K562 (cell line): ENCODE data around the gene DNER. TPM values are rescaled to one million over a fixed set of nuclear protein-coding genes. Genes with fewer than 3 reads are reported as not detected.

Experiments used
- ATAC-seq: fragments of 200-7000 bp; cut with Tn5 transposase; 3 replicates; pipeline ENCODE4 v1.9.1; 2020; ENCODE audit warnings: moderate library complexity
- BruUV-seq: library from RNA; stranded (reverse); fragments of 400-500 nt; replicated peaks from 2 replicates; lab custom pipeline; 2021; lab: Mats Ljungman, UMichigan
- CTCF ChIA-PET: fragments of 300-600 bp; formaldehyde crosslinking; extraction: SDS; loops from one replicate; lab custom pipeline; 2021; ENCODE audit warnings: low intra/inter-chr PET ratio; lab: Yijun Ruan, JAX
- POLR2A ChIA-PET: fragments of 300-600, 350-650 bp; sonication (Branson Sonifier 250); formaldehyde crosslinking; extraction: SDS; loops from one replicate; lab custom pipeline; 2021; ENCODE audit warnings: antibody characterized with exemption, inconsistent platforms; lab: Yijun Ruan, JAX
- DNase-seq, 4 experiments: peaks; one replicate each; pipeline versions ENCODE4 v3.0.0 to v3.0.0-alpha.2; 2011 to 2018; ENCODE audit warnings: low spot score in 3 of 4, mixed read lengths in 3 of 4; ENCODE audit errors: extremely low read depth in 1 of 4
- FAIRE-seq: peaks from 2 replicates; lab custom pipeline; 2011; peaks lifted over from hg19 to GRCh38; lab: Jason Lieb, UNC
- H2AFZ ChIP-seq: 2 replicates; pipeline ENCODE4 v1.6.0; 2011; ENCODE audit warnings: low read depth, low read length, control low read depth, inconsistent platforms
- H3K27ac ChIP-seq: fragments of 200-600 bp; 3 replicates; pipeline ENCODE4 v1.8.0; 2011; ENCODE audit warnings: low read depth, mild to moderate bottlenecking, control low read depth, inconsistent platforms, low read length, moderate library complexity, mixed read lengths; ENCODE audit errors: extremely low read depth
- H3K27me3 ChIP-seq, 2 experiments: fragments of 300-600 bp in 1 of 2; 2 replicates in 1 of 2; 3 replicates in 1 of 2; pipeline versions ENCODE4 v1.6.0 to v1.8.0; 2011; ENCODE audit warnings: inconsistent platforms in 2 of 2, low read length in 2 of 2, mild to moderate bottlenecking in 1 of 2, mixed read lengths in 1 of 2, moderate library complexity in 1 of 2; ENCODE audit not compliant: control insufficient read depth in 2 of 2, insufficient read depth in 2 of 2
- H3K36me3 ChIP-seq: fragments of 300-600 bp; 3 replicates; pipeline ENCODE4 v1.8.0; 2011; ENCODE audit warnings: mild to moderate bottlenecking, low read length, inconsistent platforms; ENCODE audit not compliant: control insufficient read depth, insufficient read depth
- H3K4me1 ChIP-seq, 2 experiments: fragments of 200-600 bp in 1 of 2; replicated peaks in 1 of 2; 2 replicates in 1 of 2; 3 replicates in 1 of 2; pipeline versions ENCODE4 v1.5.1 to v1.8.0; 2011; ENCODE audit warnings: inconsistent platforms in 2 of 2, low read length in 2 of 2, mild to moderate bottlenecking in 1 of 2, mixed read lengths in 1 of 2, moderate library complexity in 1 of 2; ENCODE audit not compliant: control insufficient read depth in 2 of 2, insufficient read depth in 2 of 2
- H3K4me2 ChIP-seq: 2 replicates; pipeline ENCODE4 v1.6.1; 2011; ENCODE audit warnings: low read length, control low read depth, inconsistent platforms, mixed read lengths; ENCODE audit not compliant: insufficient read depth
- H3K4me3 ChIP-seq: fragments of 200-600 bp; sonication (generic), shearing (Covaris generic); 2 replicates; pipeline ENCODE4 v1.5.1; 2016; ENCODE audit warnings: control low read depth, inconsistent platforms
- H3K79me2 ChIP-seq: fragments of 200-600 bp; 3 replicates; pipeline ENCODE4 v1.8.0; 2011; ENCODE audit warnings: low read length, inconsistent platforms; ENCODE audit not compliant: control insufficient read depth, insufficient read depth
- H3K9ac ChIP-seq, 2 experiments: 2 replicates each; pipeline versions ENCODE4 v1.6.0 to v1.6.1; 2011; ENCODE audit warnings: low read depth in 2 of 2, low read length in 2 of 2, control low read depth in 1 of 2, inconsistent platforms in 1 of 2, mild to moderate bottlenecking in 1 of 2, mixed read lengths in 1 of 2; ENCODE audit not compliant: insufficient read depth in 1 of 2
- H3K9me1 ChIP-seq: one replicate; pipeline ENCODE4 v1.6.0; 2011; ENCODE audit warnings: inconsistent platforms, mild to moderate bottlenecking, low read length, moderate library complexity; ENCODE audit not compliant: control insufficient read depth, insufficient read depth
- H3K9me3 ChIP-seq: replicated peaks from 2 replicates; pipeline ENCODE4 v1.5.1; 2011; ENCODE audit warnings: low read depth, low read length, inconsistent platforms; ENCODE audit not compliant: control insufficient read depth, insufficient read depth
- H4K20me1 ChIP-seq: replicated peaks from 2 replicates; pipeline ENCODE4 v1.6.1; 2011; ENCODE audit warnings: low read length, inconsistent platforms, mixed read lengths; ENCODE audit not compliant: control insufficient read depth, insufficient read depth
- ATF3 ChIP-seq, 2 experiments: fragments of 450-650 bp in 1 of 2; sonication (generic) in 1 of 2; formaldehyde crosslinking in 1 of 2; IDR thresholded peaks in 1 of 2; conservative IDR thresholded peaks in 1 of 2; 2 replicates each; pipeline versions ENCODE4 v1.6.1 to v1.8.1; 2016 to 2023; ENCODE audit warnings: mild to moderate bottlenecking in 2 of 2, moderate library complexity in 2 of 2, inconsistent platforms in 1 of 2, missing genetic modification reagents in 1 of 2
- BRCA1 ChIP-seq, 2 experiments: fragments of 450-650 bp in 1 of 2; sonication (generic) in 1 of 2; formaldehyde crosslinking in 1 of 2; IDR thresholded peaks; 2 replicates each; pipeline versions ENCODE4 v1.5.0 to v1.6.1; 2017 to 2020; ENCODE audit warnings: mild to moderate bottlenecking in 1 of 2, missing genetic modification reagents in 1 of 2
- CBFB ChIP-seq: sonication (generic); formaldehyde crosslinking; IDR thresholded peaks from 2 replicates; pipeline ENCODE4 v1.4.0; 2020; ENCODE audit warnings: mild to moderate bottlenecking, missing genetic modification reagents
- FOXJ2 ChIP-seq: fragments of 200-800 bp; sonication (Bioruptor generic); IDR thresholded peaks from 2 replicates; pipeline ENCODE4 v1.6.1; 2016; ENCODE audit warnings: missing genetic modification characterization, missing compliant biosample characterization
- HCFC1 ChIP-seq: IDR thresholded peaks from 2 replicates; pipeline ENCODE4 v1.6.1; 2012; ENCODE audit warnings: low read depth, low read length, improper control_type of control experiment
- HEY1 ChIP-seq: fragments of 250-450 bp; sonication (Bioruptor Pico); IDR thresholded peaks from 2 replicates; pipeline ENCODE4 v1.5.0; 2020; ENCODE audit warnings: mild to moderate bottlenecking, moderate library complexity, borderline replicate concordance
- KLF16 ChIP-seq: IDR thresholded peaks from 2 replicates; pipeline ENCODE4 v1.6.1; 2016; ENCODE audit warnings: antibody characterized with exemption
- MAFF ChIP-seq: IDR thresholded peaks from 2 replicates; pipeline ENCODE4 v1.6.1; 2012; ENCODE audit warnings: low read length, improper control_type of control experiment
- MYNN ChIP-seq, 2 experiments: sonication (generic); formaldehyde crosslinking in 1 of 2; IDR thresholded peaks; 2 replicates each; pipeline versions ENCODE4 v1.5.0 to v1.6.1; 2016 to 2020; ENCODE audit warnings: antibody characterized with exemption in 1 of 2, missing genetic modification reagents in 1 of 2
- NFRKB ChIP-seq: fragments of 450-650 bp; IDR thresholded peaks from 2 replicates; pipeline ENCODE4 v1.6.1; 2016; ENCODE audit warnings: low read depth
- TOE1 ChIP-seq, 2 experiments: fragments of 450-650 bp in 1 of 2; sonication (generic) in 1 of 2; formaldehyde crosslinking in 1 of 2; IDR thresholded peaks; 2 replicates each; pipeline versions ENCODE4 v1.7.1 to v1.8.0; 2016 to 2022; ENCODE audit warnings: borderline replicate concordance in 2 of 2, mild to moderate bottlenecking in 2 of 2, antibody characterized with exemption in 1 of 2, inconsistent platforms in 1 of 2, low read depth in 1 of 2, missing genetic modification reagents in 1 of 2, moderate library complexity in 1 of 2
- TRIM24 ChIP-seq, 2 experiments: fragments of 450-650 bp; IDR thresholded peaks; 2 replicates each; pipeline ENCODE4 v1.6.1; 2016
- TSC22D4 ChIP-seq: fragments of 450-650 bp; IDR thresholded peaks from 2 replicates; pipeline ENCODE4 v1.6.1; 2016; ENCODE audit warnings: missing genetic modification characterization, missing biosample characterization, control low read depth
- XRCC5 ChIP-seq: fragments of 200-400 bp; formaldehyde crosslinking; IDR thresholded peaks from 2 replicates; pipeline ENCODE4 v1.6.1; 2017; ENCODE audit warnings: low read depth, mild to moderate bottlenecking, low read length
- ZNF174 ChIP-seq: fragments of 250-450 bp; sonication (Bioruptor Pico); IDR thresholded peaks from 2 replicates; pipeline ENCODE4 v1.4.0; 2020; ENCODE audit warnings: mild to moderate bottlenecking
- ZNF609 ChIP-seq: sonication (generic); formaldehyde crosslinking; IDR thresholded peaks from 2 replicates; pipeline ENCODE4 v1.8.1; 2023; ENCODE audit warnings: missing genetic modification reagents, mild to moderate bottlenecking, borderline replicate concordance
- WGBS: fragments of 100-300 bp; shearing (Covaris generic); methylation state at CpG from one replicate; pipeline ENCODE4 v1.1.6; 2016; ENCODE audit warnings: low coverage, mixed read lengths; ENCODE audit not compliant: insufficient coverage; ENCODE audit errors: missing lambda C conversion rate; 5-methylcytosine and 5-hydroxymethylcytosine counted together
- in situ Hi-C: fragments of 300-500 bp; cut with MboI; formaldehyde crosslinking; loops from 4 replicates; pipeline ENCODE4 v1.15.0; 2018; ENCODE audit warnings: inconsistent platforms, mixed read lengths
- intact Hi-C: fragments of 100-400 bp; cut with micrococcal nuclease; formaldehyde crosslinking; loops from 2 replicates; pipeline ENCODE4 v1.14.2; 2022
- polyA plus RNA-seq, 8 experiments: library from polyadenylated mRNA; depleted of rRNA in 4 of 8; stranded (reverse) in 5 of 8; unstranded in 3 of 8; fragments of >200 nt; fragmentation: Nextera tagmentation in 2 of 8; fragmentation: Illumina TruSeq in 1 of 8; extraction: Ambion mirVana in 2 of 8; extraction: Trizol in 1 of 8; gene quantifications; 2 replicates each; pipeline versions ENCODE4 v1.2.1 to v1.2.3, GENCODE V29; 2011 to 2014; ENCODE audit warnings: inconsistent platforms in 1 of 8, missing spikeins in 1 of 8
- total RNA-seq, 7 experiments: library from RNA; depleted of rRNA in 6 of 7; stranded (reverse); fragments of >200 nt in 6 of 7; fragmentation: Illumina TruSeq in 2 of 7; extraction: Trizol in 2 of 7; gene quantifications; 2 replicates each; pipeline versions ENCODE4 v1.2.1 to v1.2.3, GENCODE V29; 2011 to 2021; ENCODE audit warnings: low replicate concordance in 1 of 7

The DNER gene
- total and polyA plus RNA-seq, 9 of the 15 experiments (the other 6 are each of a cell fraction or from before 2014, with no cell fraction given) = not detected

- TF ChIP-seq ZNF609 (CRISPR knock-in tag) (no peak), HEY1 (CRISPR knock-in tag) (no peak), MAFF (no peak), HCFC1 (no peak)
These were observed 150.0 kb downstream of the DNER start (continued) for GRCh38 chr2:229564300-229564907.

- CTCF ChIA-PET = no interaction called here
- WGBS = 0% methylated on average over 2 of the region's 5 CpGs
- H3K27ac ChIP-seq = no peak overlapping the region
- H3K9ac ChIP-seq = no peak overlapping the region
- no peaks in the 10 kb centered on the region for H3K9me1 ChIP-seq
- intact Hi-C loops (no loop called here), in situ Hi-C loops (no loop called here)
- no peaks in the 10 kb centered on the region for H3K4me1 ChIP-seq
- no peak overlapping the region for H3K4me3 ChIP-seq
- FAIRE-seq (no peak), ATAC-seq (no peak), DNase-seq (no peak)
- no peaks in the 10 kb centered on the region for H4K20me1 ChIP-seq
- POLR2A ChIA-PET = no interaction called here
- no peaks in the 10 kb centered on the region for H3K9me3 ChIP-seq
- no peaks in the 10 kb centered on the region for H3K79me2 ChIP-seq
- BruUV-seq = no TSS peak
- no peaks in the 10 kb centered on the region for H3K36me3 ChIP-seq
- H2AFZ ChIP-seq = no peak overlapping the region
- H3K27me3 ChIP-seq = no peaks in the 10 kb centered on the region
- H3K4me2 ChIP-seq = no peak overlapping the region
- TF ChIP-seq MYNN (IDR thresholded peaks at IDR 0.05) (no peak), MYNN (CRISPR knock-in tag; IDR thresholded peaks at IDR 0.05) (no peak), XRCC5 (no peak), TOE1 (IDR thresholded peaks at IDR 0.05; ENCODE audit: borderline replicate concordance) (no peak), TOE1 (CRISPR knock-in tag; IDR thresholded peaks at IDR 0.05; ENCODE audit: borderline replicate concordance, low read depth) (no peak), TRIM24 (IDR thresholded peaks at IDR 0.05) (no peak), CBFB (CRISPR knock-in tag) (no peak), ATF3 (IDR thresholded peaks at IDR 0.05) (no peak), ATF3 (CRISPR knock-in tag; conservative IDR thresholded peaks at IDR 0.05) (no peak), FOXJ2 (no peak), ZNF174 (CRISPR knock-in tag) (no peak), NFRKB (no peak), KLF16 (no peak), BRCA1 (IDR thresholded peaks at IDR 0.05) (no peak), BRCA1 (CRISPR knock-in tag; IDR thresholded peaks at IDR 0.05) (no peak), TSC22D4 (tag) (no peak)
These were observed 151.0 kb downstream of the DNER start for GRCh38 chr2:229563388-229563787.
